DOHH2 (cell line): ENCODE measurements around the gene TSHZ1.

Experiments used
- H3F3A ChIP-seq: fragments of 200-600 bp; sonication (generic), shearing (Covaris generic); 2 replicates; pipeline ENCODE4 v1.6.0; 2016; ENCODE audit warnings: antibody characterized with exemption, mild to moderate bottlenecking; ENCODE audit not compliant: control insufficient read depth, insufficient read depth
- H3K27ac ChIP-seq: fragments of 200-600 bp; sonication (generic); 2 replicates; pipeline ENCODE4 v1.5.1; 2014; ENCODE audit warnings: low read depth, mild to moderate bottlenecking, low read length, moderate library complexity
- H3K27me3 ChIP-seq: fragments of 200-600 bp; sonication (generic); 2 replicates; pipeline ENCODE4 v1.6.1; 2014; ENCODE audit warnings: mild to moderate bottlenecking, low read length, mixed read lengths; ENCODE audit not compliant: control insufficient read depth
- H3K36me3 ChIP-seq: fragments of 200-600 bp; sonication (generic); 2 replicates; pipeline ENCODE4 v1.6.1; 2014; ENCODE audit warnings: mild to moderate bottlenecking, low read length, moderate library complexity, mixed read lengths; ENCODE audit not compliant: control insufficient read depth
- H3K4me1 ChIP-seq: fragments of 200-600 bp; sonication (generic); 2 replicates; pipeline ENCODE4 v1.6.1; 2014; ENCODE audit warnings: mild to moderate bottlenecking, low read length, mixed read lengths; ENCODE audit not compliant: control insufficient read depth
- H3K4me2 ChIP-seq: fragments of 200-600 bp; sonication (generic); 2 replicates; pipeline ENCODE4 v1.6.0; 2014; ENCODE audit warnings: mild to moderate bottlenecking, low read length, moderate library complexity
- H3K4me3 ChIP-seq: fragments of 200-600 bp; sonication (generic); 2 replicates; pipeline ENCODE4 v1.5.1; 2014; ENCODE audit warnings: mild to moderate bottlenecking, low read length, mixed read lengths
- H3K79me2 ChIP-seq: fragments of 200-600 bp; sonication (generic); 2 replicates; pipeline ENCODE4 v1.6.1; 2014; ENCODE audit warnings: mild to moderate bottlenecking, low read length, mixed read lengths; ENCODE audit not compliant: control insufficient read depth
- H3K9me2 ChIP-seq: fragments of 200-600 bp; sonication (generic); replicated peaks from 2 replicates; pipeline ENCODE4 v1.6.1; 2014; ENCODE audit warnings: mild to moderate bottlenecking, low read length, mixed read lengths; ENCODE audit not compliant: control insufficient read depth
- H3K9me3 ChIP-seq: fragments of 200-600 bp; sonication (generic); 2 replicates; pipeline ENCODE4 v1.6.1; 2014; ENCODE audit warnings: antibody characterized with exemption, low read length, mixed read lengths; ENCODE audit not compliant: control insufficient read depth, insufficient read depth
- H4K20me1 ChIP-seq: fragments of 200-600 bp; sonication (generic); 2 replicates; pipeline ENCODE4 v1.6.0; 2014; ENCODE audit warnings: low read depth, mild to moderate bottlenecking, antibody characterized with exemption, low read length, moderate library complexity; ENCODE audit not compliant: control insufficient read depth, insufficient read depth
- EZH2phosphoT487 ChIP-seq: fragments of 200-600 bp; sonication (generic); IDR thresholded peaks from 2 replicates; pipeline ENCODE4 v1.6.1; 2017; ENCODE audit warnings: borderline replicate concordance, mild to moderate bottlenecking, antibody characterized with exemption, low read length, moderate library complexity, mixed read lengths
- TF ChIP-seq, protein P1 (sequence below): fragments of 200-600 bp; sonication (generic); IDR thresholded peaks from one replicate; pipeline ENCODE4 v1.5.1; 2014; ENCODE audit warnings: antibody characterized with exemption, mild to moderate bottlenecking, low read depth, low read length; ENCODE audit not compliant: poor library complexity, severe bottlenecking

TSHZ1 gene

DNA sequence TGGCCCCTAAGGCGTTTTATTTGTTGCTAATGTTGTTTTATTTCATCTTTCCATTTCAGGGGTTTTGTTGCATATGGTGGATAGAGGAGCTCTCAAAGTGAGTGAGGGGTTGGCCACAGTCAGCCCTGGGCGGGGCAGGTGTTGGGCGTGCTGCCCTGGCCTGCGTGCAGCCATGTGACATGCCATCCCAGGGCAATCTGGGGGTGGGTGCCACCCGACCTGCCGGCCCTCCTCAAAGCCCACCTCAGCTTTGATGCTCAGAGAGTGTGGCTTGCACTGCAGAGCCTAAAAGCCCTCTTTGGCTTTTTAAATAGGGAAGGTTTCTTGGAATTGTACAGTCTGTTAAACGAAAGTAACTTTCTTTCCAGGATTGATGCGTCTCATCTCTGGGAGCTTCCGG lies 18.4 kb downstream of the TSHZ1 start:
- Histone ChIP-seq H3F3A (no peaks in the 10 kb centered on the region), H3K36me3 (no peaks in the 10 kb centered on the region), H3K9me3 (no peaks in the 10 kb centered on the region), H3K27me3 (no peaks in the 10 kb centered on the region), H3K4me1 (no peaks in the 10 kb centered on the region), H3K9me2 (no peaks in the 10 kb centered on the region), H3K4me2 (no peak overlapping the region), H4K20me1 (no peaks in the 10 kb centered on the region), H3K4me3 (no peak overlapping the region), H3K79me2 (peaks cover 58% of the 10 kb centered on the region), H3K27ac (no peak overlapping the region)
- no peak for TF ChIP-seq EZH2phosphoT487
- TF ChIP-seq, protein P1, sequence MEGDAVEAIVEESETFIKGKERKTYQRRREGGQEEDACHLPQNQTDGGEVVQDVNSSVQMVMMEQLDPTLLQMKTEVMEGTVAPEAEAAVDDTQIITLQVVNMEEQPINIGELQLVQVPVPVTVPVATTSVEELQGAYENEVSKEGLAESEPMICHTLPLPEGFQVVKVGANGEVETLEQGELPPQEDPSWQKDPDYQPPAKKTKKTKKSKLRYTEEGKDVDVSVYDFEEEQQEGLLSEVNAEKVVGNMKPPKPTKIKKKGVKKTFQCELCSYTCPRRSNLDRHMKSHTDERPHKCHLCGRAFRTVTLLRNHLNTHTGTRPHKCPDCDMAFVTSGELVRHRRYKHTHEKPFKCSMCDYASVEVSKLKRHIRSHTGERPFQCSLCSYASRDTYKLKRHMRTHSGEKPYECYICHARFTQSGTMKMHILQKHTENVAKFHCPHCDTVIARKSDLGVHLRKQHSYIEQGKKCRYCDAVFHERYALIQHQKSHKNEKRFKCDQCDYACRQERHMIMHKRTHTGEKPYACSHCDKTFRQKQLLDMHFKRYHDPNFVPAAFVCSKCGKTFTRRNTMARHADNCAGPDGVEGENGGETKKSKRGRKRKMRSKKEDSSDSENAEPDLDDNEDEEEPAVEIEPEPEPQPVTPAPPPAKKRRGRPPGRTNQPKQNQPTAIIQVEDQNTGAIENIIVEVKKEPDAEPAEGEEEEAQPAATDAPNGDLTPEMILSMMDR: no peak

DNA sequence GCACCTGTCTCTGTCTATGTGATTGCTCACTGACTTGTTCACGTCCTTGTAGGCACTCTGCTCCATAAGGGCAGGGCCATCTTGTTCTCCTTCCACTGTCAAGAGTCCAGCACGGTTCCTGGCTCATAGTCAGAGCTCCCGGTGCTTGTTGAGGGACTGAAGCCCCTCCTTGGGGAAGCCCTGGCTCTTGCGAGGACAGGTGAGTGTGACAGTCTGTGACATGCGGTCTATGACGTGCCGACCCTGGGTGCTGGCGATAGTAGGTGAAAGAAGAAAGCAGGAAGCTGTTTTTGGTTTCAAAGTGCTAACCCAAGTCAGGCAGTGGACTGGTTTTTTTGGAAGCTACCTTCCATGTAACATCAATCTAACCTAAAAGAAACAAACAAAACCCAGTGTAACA lies 18.8 kb downstream of the TSHZ1 start:
- no peaks in the 10 kb centered on the region for H3K9me2 ChIP-seq
- no peaks in the 10 kb centered on the region for H3K27me3 ChIP-seq
- H3K4me3 ChIP-seq: no peak overlapping the region
- TF ChIP-seq, protein P1: no peak
- TF ChIP-seq EZH2phosphoT487: no peak
- H3K4me1 ChIP-seq: no peaks in the 10 kb centered on the region
- no peak overlapping the region for H3K4me2 ChIP-seq
- H4K20me1 ChIP-seq: no peaks in the 10 kb centered on the region
- H3K9me3 ChIP-seq: no peaks in the 10 kb centered on the region
- no peaks in the 10 kb centered on the region for H3F3A ChIP-seq
- H3K27ac ChIP-seq: no peak overlapping the region
- peaks cover 54% of the 10 kb centered on the region for H3K79me2 ChIP-seq
- no peaks in the 10 kb centered on the region for H3K36me3 ChIP-seq

DNA sequence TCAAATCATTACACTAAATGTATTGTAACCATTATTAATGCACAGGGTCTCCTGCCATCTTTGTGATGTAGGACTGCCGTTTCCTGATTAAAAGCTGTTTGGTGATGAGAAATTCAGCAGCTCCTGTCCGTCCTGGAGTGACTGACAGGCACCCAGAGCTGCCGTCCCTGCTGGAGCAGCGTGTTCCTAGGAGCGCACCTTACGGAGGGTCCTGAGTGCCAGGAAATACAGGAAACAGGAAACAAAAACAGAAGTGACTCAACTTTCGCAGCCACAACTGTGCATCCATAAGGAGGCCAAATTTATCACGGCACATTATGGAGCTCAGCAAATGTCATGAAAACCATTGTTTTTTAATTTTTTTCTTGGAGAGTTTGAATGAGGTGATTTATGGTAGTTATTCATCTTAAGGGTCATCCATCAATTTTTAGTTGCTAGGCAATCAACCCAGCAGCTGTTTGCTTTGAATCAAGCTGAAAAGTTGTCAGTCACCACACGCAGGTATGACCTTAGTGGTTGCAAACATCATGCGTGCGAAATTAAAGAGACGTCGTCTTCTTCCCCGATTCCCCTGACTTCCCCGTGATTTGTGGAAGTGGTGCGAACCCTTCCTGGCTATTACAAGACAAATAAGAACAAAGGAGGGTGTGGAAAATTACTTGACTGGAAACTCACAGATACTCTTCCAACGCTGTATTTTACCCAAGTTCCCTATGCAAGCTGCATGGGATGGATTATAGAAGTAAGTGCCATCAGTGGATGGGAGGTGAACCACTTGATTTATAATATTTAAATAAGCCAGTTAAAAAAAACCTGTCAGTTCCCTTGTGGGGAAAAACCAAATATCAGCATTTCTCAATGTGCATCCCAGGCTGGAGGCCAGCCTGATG lies 19.8 kb downstream of the TSHZ1 start:
- no peak overlapping the region for H3K4me3 ChIP-seq
- TF ChIP-seq EZH2phosphoT487: no peak
- TF ChIP-seq, protein P1: no peak
- peaks cover 46% of the 10 kb centered on the region for H3K79me2 ChIP-seq
- no peaks in the 10 kb centered on the region for H4K20me1 ChIP-seq
- no peaks in the 10 kb centered on the region for H3K36me3 ChIP-seq
- no peaks in the 10 kb centered on the region for H3K9me2 ChIP-seq
- H3K27ac ChIP-seq: no peak overlapping the region
- no peaks in the 10 kb centered on the region for H3K27me3 ChIP-seq
- H3F3A ChIP-seq: no peaks in the 10 kb centered on the region
- H3K4me2 ChIP-seq: no peak overlapping the region
- H3K4me1 ChIP-seq: no peaks in the 10 kb centered on the region
- no peaks in the 10 kb centered on the region for H3K9me3 ChIP-seq
